Measurements from ENCODE around the gene ACY1. TPM values are rescaled to one million over a fixed set of nuclear protein-coding genes. Genes with fewer than 3 reads are reported as not detected.
A peak's percentile ranks its signal among the peaks of the same experiment; 100 is the strongest.

ACY1 gene
- total and polyA plus RNA-seq, 2 of the 13 experiments (the other 11 are each of a cell fraction or from before 2014, with no cell fraction given): 113 to 162 TPM

DNA sequence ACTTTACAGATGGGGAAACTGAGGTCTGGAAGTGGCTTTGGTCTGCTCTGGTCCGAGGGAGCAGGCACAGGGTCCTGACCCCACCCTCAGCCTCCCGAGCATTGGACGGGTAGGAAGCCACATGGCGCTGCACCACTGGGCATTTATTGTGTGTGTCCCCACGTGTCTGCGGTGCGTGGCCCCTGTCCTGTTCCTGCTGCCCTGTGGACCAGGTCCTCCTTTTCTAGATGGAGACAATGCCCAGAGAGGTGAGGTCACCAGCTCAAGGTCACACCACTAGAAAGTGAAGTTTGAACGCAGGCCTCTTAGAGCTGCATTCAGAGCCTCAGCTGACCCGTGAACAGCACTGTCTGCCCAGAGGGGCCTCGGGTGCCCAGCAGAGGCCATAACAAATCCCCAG is 46.2 kb downstream of the ACY1 start:
- ChIA-PET POLR2A (interaction anchor here (0.9 to 1.1 kb wide), 3 partner anchors 11 to 34 kb away, joined by 3 to 6 read pairs (median 3); partner anchors contain the start of gene RPL29), CTCF (ENCODE audit: low intra/inter-chr PET ratio, low total read pairs) (no interaction called here)
- no peak for FAIRE-seq
- Histone ChIP-seq H3K4me2 (ENCODE audit: low read depth, low read length) (peak overlapping the region; percentile 68), H3K4me3 (replicated peaks in 1 of 3; ENCODE audit: insufficient read depth in 1 of 3, low read depth in 2 of 3, low read length in 3 of 3) (peak overlapping the region in 1 of 3 experiments; percentile 41; a peak in 1 of 6 replicates), H3K27me3 (ENCODE audit: control insufficient read depth in 1 of 2, insufficient read depth in 2 of 2, low read length in 2 of 2) (peaks cover 1 to 16% of the 10 kb centered on the region in 2 experiments; a peak in 4 of 5 replicates), H3K36me3 (replicated peaks in 1 of 2; ENCODE audit: control insufficient read depth in 1 of 2, insufficient read depth in 2 of 2, low read length in 2 of 2) (no peaks in the 10 kb centered on the region), H3K9ac (ENCODE audit: insufficient read depth, low read depth, low read length) (no peak overlapping the region), H2AFZ (ENCODE audit: low read length) (no peak overlapping the region), H3K27ac (ENCODE audit: extremely low read length, insufficient read depth, low read length) (no peak overlapping the region), H3K4me1 (ENCODE audit: insufficient read depth, low read length) (peaks cover 66% of the 10 kb centered on the region), H3K9me3 (ENCODE audit: low read length) (no peaks in the 10 kb centered on the region), H3K79me2 (ENCODE audit: insufficient read depth, low read length) (no peaks in the 10 kb centered on the region), H4K20me1 (ENCODE audit: insufficient read depth, low read length) (no peaks in the 10 kb centered on the region)
- in situ Hi-C loops (cut with HindIII; ENCODE audit: extremely low pct_ligation_motif_present, low pct_unique_long_range_greater_than_20kb): no loop called here
- intact Hi-C loops (cut with micrococcal nuclease; ENCODE audit: unreplicated experiment): no loop called here
- WGBS (ENCODE audit: low lambda C conversion rate): 7% methylated on average over 3 of the region's 10 CpGs
- ATAC-seq: no peak; the same call in 2 of the 3 replicates
- no peak for DNase-seq (ENCODE audit: low spot score)
- BruUV-seq (replicated peaks): no TSS peak
- TF ChIP-seq TEAD3 (CRISPR knock-in tag; optimal IDR thresholded peaks at IDR 0.05; ENCODE audit: borderline replicate concordance) (no peak), NFYC (CRISPR knock-in tag; IDR thresholded peaks at IDR 0.05) (no peak), ZC3H13 (CRISPR knock-in tag; IDR thresholded peaks at IDR 0.05) (no peak), ZNF703 (CRISPR knock-in tag; IDR thresholded peaks at IDR 0.05; ENCODE audit: borderline replicate concordance) (no peak), NFATC3 (CRISPR knock-in tag; IDR thresholded peaks at IDR 0.05) (no peak), AHR (CRISPR knock-in tag; IDR thresholded peaks at IDR 0.05) (no peak), HNF4G (IDR thresholded peaks at IDR 0.05; ENCODE audit: borderline replicate concordance, low read depth, low read length) (0 out of 2 replicates have a peak, but pooled peaks have one; percentile 15), HNF4G (CRISPR knock-in tag; IDR thresholded peaks at IDR 0.05; ENCODE audit: borderline replicate concordance, low read depth) (no peak), ARNT (IDR thresholded peaks at IDR 0.05) (no peak), MEIS1 (CRISPR knock-in tag; IDR thresholded peaks at IDR 0.05; ENCODE audit: borderline replicate concordance) (no peak), ZFP37 (CRISPR knock-in tag; IDR thresholded peaks at IDR 0.05; ENCODE audit: borderline replicate concordance) (no peak), KDM1A (CRISPR knock-in tag; IDR thresholded peaks at IDR 0.05) (no peak), BORCS8-MEF2B (CRISPR knock-in tag; IDR thresholded peaks at IDR 0.05) (no peak)
- TF ChIP-seq, protein P1, sequence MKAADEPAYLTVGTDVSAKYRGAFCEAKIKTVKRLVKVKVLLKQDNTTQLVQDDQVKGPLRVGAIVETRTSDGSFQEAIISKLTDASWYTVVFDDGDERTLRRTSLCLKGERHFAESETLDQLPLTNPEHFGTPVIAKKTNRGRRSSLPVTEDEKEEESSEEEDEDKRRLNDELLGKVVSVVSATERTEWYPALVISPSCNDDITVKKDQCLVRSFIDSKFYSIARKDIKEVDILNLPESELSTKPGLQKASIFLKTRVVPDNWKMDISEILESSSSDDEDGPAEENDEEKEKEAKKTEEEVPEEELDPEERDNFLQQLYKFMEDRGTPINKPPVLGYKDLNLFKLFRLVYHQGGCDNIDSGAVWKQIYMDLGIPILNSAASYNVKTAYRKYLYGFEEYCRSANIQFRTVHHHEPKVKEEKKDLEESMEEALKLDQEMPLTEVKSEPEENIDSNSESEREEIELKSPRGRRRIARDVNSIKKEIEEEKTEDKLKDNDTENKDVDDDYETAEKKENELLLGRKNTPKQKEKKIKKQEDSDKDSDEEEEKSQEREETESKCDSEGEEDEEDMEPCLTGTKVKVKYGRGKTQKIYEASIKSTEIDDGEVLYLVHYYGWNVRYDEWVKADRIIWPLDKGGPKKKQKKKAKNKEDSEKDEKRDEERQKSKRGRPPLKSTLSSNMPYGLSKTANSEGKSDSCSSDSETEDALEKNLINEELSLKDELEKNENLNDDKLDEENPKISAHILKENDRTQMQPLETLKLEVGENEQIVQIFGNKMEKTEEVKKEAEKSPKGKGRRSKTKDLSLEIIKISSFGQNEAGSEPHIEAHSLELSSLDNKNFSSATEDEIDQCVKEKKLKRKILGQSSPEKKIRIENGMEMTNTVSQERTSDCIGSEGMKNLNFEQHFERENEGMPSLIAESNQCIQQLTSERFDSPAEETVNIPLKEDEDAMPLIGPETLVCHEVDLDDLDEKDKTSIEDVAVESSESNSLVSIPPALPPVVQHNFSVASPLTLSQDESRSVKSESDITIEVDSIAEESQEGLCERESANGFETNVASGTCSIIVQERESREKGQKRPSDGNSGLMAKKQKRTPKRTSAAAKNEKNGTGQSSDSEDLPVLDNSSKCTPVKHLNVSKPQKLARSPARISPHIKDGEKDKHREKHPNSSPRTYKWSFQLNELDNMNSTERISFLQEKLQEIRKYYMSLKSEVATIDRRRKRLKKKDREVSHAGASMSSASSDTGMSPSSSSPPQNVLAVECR (CRISPR knock-in tag; IDR thresholded peaks at IDR 0.05; ENCODE audit: borderline replicate concordance): peak; percentile 23; the same call in 1 of the 2 replicates
- TF ChIP-seq, protein P2, sequence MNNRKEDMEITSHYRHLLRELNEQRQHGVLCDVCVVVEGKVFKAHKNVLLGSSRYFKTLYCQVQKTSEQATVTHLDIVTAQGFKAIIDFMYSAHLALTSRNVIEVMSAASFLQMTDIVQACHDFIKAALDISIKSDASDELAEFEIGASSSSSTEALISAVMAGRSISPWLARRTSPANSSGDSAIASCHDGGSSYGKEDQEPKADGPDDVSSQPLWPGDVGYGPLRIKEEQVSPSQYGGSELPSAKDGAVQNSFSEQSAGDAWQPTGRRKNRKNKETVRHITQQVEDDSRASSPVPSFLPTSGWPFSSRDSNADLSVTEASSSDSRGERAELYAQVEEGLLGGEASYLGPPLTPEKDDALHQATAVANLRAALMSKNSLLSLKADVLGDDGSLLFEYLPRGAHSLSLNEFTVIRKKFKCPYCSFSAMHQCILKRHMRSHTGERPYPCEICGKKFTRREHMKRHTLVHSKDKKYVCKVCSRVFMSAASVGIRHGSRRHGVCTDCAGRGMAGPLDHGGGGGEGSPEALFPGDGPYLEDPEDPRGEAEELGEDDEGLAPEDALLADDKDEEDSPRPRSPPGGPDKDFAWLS (CRISPR knock-in tag; IDR thresholded peaks at IDR 0.05; ENCODE audit: borderline replicate concordance): no peak
- TF ChIP-seq, protein P3, sequence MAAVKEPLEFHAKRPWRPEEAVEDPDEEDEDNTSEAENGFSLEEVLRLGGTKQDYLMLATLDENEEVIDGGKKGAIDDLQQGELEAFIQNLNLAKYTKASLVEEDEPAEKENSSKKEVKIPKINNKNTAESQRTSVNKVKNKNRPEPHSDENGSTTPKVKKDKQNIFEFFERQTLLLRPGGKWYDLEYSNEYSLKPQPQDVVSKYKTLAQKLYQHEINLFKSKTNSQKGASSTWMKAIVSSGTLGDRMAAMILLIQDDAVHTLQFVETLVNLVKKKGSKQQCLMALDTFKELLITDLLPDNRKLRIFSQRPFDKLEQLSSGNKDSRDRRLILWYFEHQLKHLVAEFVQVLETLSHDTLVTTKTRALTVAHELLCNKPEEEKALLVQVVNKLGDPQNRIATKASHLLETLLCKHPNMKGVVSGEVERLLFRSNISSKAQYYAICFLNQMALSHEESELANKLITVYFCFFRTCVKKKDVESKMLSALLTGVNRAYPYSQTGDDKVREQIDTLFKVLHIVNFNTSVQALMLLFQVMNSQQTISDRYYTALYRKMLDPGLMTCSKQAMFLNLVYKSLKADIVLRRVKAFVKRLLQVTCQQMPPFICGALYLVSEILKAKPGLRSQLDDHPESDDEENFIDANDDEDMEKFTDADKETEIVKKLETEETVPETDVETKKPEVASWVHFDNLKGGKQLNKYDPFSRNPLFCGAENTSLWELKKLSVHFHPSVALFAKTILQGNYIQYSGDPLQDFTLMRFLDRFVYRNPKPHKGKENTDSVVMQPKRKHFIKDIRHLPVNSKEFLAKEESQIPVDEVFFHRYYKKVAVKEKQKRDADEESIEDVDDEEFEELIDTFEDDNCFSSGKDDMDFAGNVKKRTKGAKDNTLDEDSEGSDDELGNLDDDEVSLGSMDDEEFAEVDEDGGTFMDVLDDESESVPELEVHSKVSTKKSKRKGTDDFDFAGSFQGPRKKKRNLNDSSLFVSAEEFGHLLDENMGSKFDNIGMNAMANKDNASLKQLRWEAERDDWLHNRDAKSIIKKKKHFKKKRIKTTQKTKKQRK (IDR thresholded peaks at IDR 0.05; ENCODE audit: low read length): no peak

Data from HepG2 (cell line).